GM19455 (cell line): ENCODE results near the gene GLS.

ENCODE experiments used
- ATAC-seq: cut with Tn5 transposase; IDR thresholded peaks from one replicate; pipeline ENCODE4 v1.9.1; 2021; ENCODE audit not compliant: unreplicated experiment

GLS gene

GRCh38 chr2:191010887-191011885, 130.6 kb downstream of the GLS start:
- ATAC-seq, result no peak

- no peak for ATAC-seq
Measured at GRCh38 chr2:191012346-191012745, 131.7 kb downstream of the GLS start.

DNA sequence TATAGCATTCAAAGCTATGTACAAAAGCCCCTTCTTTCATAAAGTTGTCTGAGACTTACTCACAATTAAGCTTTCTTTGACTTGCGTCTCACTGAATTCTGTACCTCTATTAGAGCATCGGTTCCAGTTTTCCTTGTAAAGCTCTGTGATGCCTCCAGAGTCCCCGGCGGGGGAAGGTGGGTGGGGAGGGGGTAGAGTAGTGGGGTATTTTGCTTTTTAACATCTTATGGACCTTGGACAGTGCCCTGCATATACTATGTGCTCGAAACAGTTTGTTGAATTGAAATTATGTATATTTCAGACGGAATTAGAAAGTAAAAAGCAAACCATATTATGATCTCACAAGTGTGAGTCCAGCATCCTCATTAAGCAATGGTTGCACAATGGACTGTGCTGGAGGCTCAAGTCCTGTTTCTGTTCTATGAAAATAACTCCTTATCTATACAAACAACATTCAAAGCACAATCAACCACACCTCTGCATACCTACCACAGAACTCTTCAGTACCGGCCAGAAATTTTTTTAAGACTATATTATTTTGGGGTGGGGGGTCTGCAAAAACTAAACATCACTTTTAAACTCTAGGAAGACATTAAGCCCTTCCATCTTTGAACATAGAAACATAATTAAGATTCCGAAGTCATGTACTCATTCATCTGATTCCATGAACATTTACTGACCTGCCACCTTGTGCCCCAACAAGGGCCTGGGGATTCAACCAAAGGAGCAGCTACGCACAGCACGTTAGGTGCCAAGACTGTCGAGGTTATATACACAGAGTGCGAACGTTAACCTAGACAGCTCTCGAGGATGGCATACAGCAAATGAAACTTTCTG, 132.4 kb downstream of the GLS start:
- ATAC-seq, result no peak

GRCh38 chr2:191013682-191013931, 133.0 kb downstream of the GLS start:
- ATAC-seq, result no peak

- peak; percentile 85 for ATAC-seq
Measured at GRCh38 chr2:191013932-191014652, 133.5 kb downstream of the GLS start, which contains the start of gene STAT1. STAT1 (minus strand) TSS chr2:191014171; CDS start chr2:191010003, 4,168 bp downstream.

GRCh38 chr2:191014653-191015020, 134.0 kb downstream of the GLS start:
- ATAC-seq, result peak; percentile 0
